ENCODE results near the gene MUC20.

DNA sequence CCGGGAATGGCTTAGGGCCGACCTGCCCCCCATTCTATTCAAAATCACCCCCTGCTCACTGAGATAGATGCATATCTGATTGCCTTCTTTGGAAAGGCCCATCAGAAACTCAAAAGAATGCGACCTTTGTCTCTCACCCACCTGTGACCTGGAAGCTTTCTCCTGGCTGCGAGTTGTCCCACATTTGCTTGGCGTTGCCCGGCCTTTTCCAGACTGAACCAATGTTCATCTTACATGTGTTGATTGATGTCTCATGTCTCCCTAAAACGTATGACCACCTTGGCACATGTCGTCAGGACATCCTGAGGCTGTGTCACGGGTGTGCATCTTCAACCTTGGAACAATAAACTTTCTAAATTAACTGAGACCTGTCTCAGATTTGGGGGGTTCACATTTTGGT lies 3.4 kb upstream of the MUC20 start:
- TF ChIP-seq, protein P1, sequence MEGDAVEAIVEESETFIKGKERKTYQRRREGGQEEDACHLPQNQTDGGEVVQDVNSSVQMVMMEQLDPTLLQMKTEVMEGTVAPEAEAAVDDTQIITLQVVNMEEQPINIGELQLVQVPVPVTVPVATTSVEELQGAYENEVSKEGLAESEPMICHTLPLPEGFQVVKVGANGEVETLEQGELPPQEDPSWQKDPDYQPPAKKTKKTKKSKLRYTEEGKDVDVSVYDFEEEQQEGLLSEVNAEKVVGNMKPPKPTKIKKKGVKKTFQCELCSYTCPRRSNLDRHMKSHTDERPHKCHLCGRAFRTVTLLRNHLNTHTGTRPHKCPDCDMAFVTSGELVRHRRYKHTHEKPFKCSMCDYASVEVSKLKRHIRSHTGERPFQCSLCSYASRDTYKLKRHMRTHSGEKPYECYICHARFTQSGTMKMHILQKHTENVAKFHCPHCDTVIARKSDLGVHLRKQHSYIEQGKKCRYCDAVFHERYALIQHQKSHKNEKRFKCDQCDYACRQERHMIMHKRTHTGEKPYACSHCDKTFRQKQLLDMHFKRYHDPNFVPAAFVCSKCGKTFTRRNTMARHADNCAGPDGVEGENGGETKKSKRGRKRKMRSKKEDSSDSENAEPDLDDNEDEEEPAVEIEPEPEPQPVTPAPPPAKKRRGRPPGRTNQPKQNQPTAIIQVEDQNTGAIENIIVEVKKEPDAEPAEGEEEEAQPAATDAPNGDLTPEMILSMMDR (IDR thresholded peaks at IDR 0.05), result no peak
- TF ChIP-seq POLR2A (IDR thresholded peaks at IDR 0.05), result no peak
